ENCODE data around the gene CXCL1.

DNA sequence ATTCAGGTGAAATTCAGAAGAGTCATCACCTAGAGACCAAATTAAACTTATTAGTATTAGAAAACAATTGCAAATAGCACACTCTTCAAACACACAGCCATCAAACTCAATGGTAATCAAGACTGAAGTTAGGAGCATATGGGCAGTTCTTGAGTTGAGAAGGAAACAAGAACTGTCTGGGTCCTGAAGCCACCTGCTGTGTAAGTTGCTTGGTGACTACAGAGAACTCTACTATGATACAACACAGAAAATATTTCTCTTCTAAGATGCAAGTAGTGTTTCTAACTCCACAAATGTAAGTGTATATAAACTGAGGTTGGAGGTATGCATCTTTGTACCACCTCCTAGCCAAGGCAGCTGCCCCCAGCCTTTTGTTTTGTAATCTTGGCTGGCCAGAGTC lies 16.4 kb upstream of the CXCL1 start:
- no peak for TF ChIP-seq EZH2 (IDR thresholded peaks at IDR 0.05; ENCODE audit: borderline replicate concordance, low read depth, low read length, severe bottlenecking)
- TF ChIP-seq, protein P1, sequence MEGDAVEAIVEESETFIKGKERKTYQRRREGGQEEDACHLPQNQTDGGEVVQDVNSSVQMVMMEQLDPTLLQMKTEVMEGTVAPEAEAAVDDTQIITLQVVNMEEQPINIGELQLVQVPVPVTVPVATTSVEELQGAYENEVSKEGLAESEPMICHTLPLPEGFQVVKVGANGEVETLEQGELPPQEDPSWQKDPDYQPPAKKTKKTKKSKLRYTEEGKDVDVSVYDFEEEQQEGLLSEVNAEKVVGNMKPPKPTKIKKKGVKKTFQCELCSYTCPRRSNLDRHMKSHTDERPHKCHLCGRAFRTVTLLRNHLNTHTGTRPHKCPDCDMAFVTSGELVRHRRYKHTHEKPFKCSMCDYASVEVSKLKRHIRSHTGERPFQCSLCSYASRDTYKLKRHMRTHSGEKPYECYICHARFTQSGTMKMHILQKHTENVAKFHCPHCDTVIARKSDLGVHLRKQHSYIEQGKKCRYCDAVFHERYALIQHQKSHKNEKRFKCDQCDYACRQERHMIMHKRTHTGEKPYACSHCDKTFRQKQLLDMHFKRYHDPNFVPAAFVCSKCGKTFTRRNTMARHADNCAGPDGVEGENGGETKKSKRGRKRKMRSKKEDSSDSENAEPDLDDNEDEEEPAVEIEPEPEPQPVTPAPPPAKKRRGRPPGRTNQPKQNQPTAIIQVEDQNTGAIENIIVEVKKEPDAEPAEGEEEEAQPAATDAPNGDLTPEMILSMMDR (IDR thresholded peaks at IDR 0.05; ENCODE audit: borderline replicate concordance, extremely low read depth, low read length, poor library complexity, severe bottlenecking): no peak
